ENCODE measurements around the gene ERF.

DNA sequence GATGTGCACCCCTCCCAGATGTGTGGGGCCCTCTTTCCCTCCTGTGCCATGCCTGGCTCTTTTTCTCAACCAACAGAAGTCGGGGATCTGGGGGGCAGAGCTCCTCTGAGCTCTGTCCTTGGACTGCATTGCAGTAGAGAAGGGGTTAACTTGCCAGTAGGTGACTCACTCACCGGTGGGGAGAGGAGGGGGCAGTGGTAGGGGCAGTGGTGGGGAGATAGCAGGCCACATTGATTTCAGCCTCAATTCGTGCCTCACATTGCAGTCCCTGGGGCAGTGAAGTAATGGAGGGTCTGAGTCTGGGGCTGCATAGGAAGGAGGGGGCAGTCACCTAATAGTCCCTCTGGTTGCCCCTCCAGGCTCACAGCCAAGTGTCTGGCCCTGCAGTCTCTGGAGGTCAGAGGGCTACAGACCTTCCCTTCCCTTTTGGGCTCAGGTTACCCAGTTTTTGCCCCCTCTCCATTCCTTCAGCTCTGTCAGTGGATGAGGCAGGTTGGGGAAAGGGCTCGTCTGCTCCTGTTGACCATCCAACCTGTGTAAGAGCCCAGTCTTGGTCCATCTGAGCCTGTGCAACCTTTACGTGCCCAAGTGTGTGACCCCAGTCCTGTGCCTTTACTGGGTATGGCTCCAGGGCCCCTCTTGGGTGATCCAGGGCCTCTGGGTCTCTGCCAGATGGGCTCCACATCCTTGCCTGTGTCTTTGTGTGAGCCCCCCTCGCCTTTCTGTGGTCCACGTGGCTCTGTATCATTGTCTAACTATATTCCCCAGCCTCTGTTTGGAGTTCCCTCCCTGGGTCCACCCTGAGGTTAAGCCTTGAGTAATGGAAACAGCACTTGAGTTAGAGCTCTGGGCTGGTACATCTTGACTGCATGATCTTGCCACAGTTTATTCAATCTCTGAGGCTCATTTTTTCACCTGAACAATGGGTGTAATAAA is 27.2 kb upstream of the ERF start:
- TF ChIP-seq, protein P1, sequence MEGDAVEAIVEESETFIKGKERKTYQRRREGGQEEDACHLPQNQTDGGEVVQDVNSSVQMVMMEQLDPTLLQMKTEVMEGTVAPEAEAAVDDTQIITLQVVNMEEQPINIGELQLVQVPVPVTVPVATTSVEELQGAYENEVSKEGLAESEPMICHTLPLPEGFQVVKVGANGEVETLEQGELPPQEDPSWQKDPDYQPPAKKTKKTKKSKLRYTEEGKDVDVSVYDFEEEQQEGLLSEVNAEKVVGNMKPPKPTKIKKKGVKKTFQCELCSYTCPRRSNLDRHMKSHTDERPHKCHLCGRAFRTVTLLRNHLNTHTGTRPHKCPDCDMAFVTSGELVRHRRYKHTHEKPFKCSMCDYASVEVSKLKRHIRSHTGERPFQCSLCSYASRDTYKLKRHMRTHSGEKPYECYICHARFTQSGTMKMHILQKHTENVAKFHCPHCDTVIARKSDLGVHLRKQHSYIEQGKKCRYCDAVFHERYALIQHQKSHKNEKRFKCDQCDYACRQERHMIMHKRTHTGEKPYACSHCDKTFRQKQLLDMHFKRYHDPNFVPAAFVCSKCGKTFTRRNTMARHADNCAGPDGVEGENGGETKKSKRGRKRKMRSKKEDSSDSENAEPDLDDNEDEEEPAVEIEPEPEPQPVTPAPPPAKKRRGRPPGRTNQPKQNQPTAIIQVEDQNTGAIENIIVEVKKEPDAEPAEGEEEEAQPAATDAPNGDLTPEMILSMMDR (IDR thresholded peaks at IDR 0.05; ENCODE audit: low read depth, low read length, missing input control): no peak
- TF ChIP-seq GABPA (IDR thresholded peaks at IDR 0.05 in 1 of 2, conservative IDR thresholded peaks at IDR 0.05 in 1 of 2): no peak
- TF ChIP-seq, protein P2, sequence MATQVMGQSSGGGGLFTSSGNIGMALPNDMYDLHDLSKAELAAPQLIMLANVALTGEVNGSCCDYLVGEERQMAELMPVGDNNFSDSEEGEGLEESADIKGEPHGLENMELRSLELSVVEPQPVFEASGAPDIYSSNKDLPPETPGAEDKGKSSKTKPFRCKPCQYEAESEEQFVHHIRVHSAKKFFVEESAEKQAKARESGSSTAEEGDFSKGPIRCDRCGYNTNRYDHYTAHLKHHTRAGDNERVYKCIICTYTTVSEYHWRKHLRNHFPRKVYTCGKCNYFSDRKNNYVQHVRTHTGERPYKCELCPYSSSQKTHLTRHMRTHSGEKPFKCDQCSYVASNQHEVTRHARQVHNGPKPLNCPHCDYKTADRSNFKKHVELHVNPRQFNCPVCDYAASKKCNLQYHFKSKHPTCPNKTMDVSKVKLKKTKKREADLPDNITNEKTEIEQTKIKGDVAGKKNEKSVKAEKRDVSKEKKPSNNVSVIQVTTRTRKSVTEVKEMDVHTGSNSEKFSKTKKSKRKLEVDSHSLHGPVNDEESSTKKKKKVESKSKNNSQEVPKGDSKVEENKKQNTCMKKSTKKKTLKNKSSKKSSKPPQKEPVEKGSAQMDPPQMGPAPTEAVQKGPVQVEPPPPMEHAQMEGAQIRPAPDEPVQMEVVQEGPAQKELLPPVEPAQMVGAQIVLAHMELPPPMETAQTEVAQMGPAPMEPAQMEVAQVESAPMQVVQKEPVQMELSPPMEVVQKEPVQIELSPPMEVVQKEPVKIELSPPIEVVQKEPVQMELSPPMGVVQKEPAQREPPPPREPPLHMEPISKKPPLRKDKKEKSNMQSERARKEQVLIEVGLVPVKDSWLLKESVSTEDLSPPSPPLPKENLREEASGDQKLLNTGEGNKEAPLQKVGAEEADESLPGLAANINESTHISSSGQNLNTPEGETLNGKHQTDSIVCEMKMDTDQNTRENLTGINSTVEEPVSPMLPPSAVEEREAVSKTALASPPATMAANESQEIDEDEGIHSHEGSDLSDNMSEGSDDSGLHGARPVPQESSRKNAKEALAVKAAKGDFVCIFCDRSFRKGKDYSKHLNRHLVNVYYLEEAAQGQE (IDR thresholded peaks at IDR 0.05): no peak

Measured in liver (tissue), 3 donors.